HG02798 (cell line): ENCODE results near the gene UNC45B.
"Not testable (repeated sequence)": the region's sequence is repeated elsewhere in the genome, so short reads cannot be mapped to it uniquely, and the experiment has no call there.

Source experiments
- ATAC-seq: cut with Tn5 transposase; IDR thresholded peaks from one replicate; pipeline ENCODE4 v1.9.1; 2021; ENCODE audit warnings: mild to moderate bottlenecking; ENCODE audit not compliant: unreplicated experiment, poor library complexity

UNC45B gene

DNA sequence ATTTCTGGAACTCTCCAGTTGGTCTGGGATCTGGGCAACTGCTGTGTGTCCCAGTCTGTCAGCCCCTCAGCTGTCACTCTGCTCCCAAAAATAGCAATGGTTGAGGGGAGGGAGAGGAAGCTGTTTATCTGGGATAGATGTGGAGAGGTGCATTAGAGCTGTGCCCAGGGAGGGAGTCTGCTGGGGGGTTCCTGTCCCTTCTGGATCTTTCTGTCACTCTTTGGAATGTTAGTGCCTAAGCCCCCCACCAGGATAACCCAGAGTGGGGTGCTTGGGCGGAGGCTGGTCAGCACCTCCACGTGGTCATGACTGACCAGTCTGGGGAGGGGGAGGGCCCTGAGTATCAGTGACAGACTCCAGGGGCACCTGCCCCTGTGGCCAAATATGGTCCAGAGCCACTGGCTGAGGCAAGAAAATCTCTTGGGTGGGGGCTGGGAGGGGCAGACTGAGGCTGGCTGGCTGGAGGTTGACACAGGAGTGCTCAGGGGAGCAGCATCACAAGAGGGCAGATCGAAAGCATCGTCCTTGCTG is at the start of gene UNC45B:
Gene UNC45B, plus strand, starts transcription at position 443 of the 531 bp plus-strand sequence. CDS start 447 bp downstream, outside the sequence.
- no peak for ATAC-seq

- no peak for ATAC-seq
These were observed 47.7 kb upstream of the UNC45B start for GRCh38 chr17:35099908-35100307.

- no peak for ATAC-seq
These were observed 46.6 kb upstream of the UNC45B start for GRCh38 chr17:35101036-35101435.

DNA sequence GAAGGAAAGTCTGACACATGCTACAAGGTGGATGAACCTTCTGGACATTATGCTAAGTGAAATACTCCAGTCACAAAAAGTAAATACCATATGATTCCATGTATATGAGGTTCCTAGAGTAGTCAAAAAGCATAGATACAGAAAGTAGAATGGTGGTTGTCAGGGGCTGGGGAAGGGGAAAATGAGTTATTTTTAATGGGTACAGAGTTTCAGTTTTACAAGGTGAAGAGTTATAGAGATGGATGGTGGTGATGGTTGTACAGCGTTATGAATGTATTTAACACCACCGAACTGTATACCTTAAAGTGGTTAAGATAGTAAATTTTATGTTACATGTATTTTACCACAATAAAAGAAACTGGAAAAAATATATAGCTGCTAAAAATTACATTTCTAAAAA is 45.9 kb upstream of the UNC45B start:
- ATAC-seq: no peak

GRCh38 chr17:35103271-35103670 is 44.3 kb upstream of the UNC45B start:
- no peak for ATAC-seq

DNA sequence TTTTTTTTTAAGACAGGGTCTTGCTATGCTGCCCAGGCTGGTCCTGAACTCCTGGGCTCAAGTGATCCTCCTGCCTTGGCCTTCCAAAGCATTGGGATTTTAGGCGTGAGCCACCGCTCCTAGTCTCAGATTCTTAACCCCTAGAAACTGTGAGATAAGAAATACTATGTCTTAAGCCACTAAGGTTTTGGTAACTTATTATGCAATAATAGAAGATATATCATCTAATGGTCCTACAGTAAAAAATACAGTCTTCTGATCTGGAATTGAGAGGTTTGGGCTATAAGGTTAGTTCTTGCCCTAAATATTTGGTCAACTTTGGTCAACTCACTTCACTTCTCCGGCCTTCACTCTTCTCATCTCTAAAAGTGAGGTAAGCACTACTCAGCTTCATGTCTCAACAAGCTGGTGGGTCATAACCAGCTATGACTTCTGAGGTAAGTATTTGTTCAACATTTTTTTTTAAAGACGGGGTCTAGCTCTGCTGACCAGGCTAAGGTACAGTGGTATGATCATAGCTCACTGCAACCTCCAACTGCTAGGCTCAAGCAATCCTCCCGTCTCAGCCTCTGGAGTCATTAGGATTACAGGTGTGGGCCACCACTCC is 42.7 kb upstream of the UNC45B start:
- no peak for ATAC-seq

DNA sequence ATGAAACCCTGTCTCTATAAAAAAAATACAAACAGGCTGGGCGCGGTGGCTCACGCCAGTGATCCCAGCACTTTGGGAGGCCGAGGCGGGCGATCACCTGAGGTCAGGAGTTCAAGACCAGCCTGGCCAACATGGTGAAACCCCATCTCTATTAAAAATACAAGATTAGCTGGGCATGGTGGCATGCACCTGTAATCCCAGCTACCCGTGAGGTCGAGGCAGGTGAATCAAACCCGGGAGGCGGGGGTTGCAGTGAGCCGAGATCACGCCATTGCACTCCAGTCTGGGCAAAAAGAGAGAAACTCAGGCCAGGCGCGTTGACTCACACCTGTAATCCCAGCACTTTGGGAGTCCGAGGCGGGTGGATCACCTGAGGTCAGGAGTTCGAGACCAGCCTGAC is 36.8 kb upstream of the UNC45B start:
- ATAC-seq: not testable (repeated sequence)

- no peak for ATAC-seq
These were observed 30.8 kb upstream of the UNC45B start for GRCh38 chr17:35116845-35117244.

DNA sequence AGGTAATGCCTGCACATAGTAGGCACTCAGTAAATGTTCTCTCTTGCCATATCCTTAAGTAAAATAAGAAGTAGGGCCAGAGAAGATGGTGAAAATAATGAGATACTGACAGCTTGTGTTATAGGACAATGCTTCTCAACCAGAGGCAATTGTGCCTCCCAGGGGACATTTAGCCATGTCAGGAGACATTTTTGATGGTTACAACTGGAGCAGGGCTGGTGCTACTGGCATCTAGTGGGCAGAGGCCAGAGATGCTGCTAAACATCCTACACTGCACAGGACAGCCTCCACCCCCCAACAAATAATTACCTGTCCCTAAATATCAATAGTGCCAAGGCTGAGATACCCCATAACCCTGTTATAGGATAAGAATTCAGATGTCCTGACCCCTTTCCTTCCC is 29.6 kb upstream of the UNC45B start:
- no peak for ATAC-seq

DNA sequence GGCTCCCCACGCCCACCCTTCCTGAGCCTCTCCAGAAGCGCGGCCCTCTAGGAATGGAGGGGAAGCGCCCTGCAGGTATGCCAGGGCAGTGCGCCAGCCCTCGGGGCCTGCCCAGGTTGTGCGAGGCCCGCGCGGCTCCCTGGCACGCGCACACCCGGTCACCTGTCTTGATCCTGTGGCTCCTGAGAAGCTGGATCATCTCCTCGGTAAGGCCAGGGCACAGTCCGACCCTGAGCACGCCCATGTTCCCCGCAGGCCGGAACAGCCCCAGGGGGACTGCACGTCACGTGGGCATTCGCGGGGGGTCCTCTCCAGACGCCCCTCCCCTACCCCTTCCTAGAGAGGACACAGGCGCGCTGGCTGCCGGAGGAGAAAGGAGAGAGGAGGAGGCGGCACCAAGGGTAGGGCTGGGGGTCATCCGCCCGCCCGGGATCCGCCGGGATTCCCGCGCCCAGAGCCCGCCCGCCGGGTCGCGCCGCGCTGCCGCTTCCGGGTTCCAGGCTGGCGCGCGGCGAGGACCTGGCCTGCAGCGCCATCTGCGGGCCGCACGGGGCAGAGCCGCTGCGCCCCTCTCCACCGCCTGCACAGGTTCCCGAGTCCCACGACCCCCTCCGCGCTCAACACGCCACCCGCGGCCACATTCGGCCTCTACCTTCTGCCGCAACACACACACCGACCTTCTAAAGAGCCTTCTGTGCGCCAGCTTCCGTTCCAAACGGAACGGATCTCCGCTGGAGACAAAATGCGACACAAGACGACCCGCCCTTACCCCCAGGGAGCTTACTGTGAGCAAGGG is 28.0 kb upstream of the UNC45B start, which contains the start of gene RAD51D:
Gene RAD51D, minus strand, starts transcription at position 491 of the 796 bp plus-strand sequence. Its CDS starts 247 bp downstream, at position 244.
- peak; percentile 86 for ATAC-seq

DNA sequence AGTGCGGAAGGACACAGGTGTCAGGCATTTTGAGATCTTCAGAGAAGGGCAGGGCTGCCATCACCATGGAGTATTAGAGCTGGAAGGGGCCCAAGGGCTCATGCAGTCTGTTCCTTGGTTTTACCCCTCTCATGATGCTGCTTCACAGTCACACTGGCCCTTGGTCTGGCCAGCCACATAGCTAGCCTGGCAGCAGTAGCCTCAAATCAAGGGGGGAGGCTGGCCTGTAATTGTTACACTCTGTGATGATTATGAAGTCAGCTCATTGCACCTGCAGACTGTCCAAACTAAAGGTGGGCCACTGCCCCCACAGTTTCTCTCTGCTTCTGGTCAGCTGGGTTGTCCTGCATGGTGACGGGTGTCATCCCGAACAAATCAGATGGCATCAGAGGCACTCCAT is 26.3 kb upstream of the UNC45B start, which contains the start of gene FNDC8:
Gene FNDC8, plus strand, starts transcription at position 301 of the 400 bp plus-strand sequence. Its CDS starts 79 bp downstream, at position 380.
- no peak for ATAC-seq

DNA sequence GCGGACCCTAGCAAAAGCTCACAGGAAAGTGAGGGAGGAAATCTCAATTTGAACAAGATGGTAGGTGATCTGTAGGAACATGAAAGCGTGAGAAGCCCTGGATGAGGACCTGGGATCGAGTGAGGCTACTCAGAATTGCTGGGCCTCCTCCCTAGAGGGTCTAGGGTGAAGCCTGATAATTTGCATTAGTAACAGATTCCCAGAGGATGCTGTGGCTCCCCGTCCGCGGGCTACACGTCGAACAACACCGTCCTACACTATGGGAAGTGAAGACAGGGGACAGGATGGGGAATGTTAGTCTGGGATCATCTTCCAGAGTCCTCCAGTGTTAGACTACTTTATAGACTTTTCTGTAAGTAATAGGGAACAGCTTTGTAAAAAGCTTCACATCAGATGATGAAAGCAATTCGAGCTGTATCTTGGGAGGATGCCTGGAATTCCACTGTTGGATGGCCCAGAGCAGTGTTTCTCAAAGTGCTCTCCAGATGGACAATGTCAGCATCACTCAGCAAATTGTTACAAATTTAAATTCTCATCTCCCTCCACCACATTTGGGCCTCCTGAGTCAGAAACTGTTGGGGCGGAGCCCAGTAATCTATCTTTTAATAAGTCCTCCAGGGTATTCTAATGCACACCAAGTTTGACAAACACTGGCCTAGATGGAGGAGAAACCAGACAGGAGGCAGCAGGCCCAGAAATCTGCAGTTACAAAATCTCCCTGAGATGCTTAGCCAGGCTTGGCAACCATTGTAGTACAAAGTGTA is 19.7 kb upstream of the UNC45B start:
- ATAC-seq: no peak

GRCh38 chr17:35129154-35129972 is 18.3 kb upstream of the UNC45B start:
- ATAC-seq: no peak

GRCh38 chr17:35129973-35130351 is 17.7 kb upstream of the UNC45B start:
- no peak for ATAC-seq

- no peak for ATAC-seq
These were observed 17.2 kb upstream of the UNC45B start for GRCh38 chr17:35130392-35130791.

- no peak for ATAC-seq
These were observed 15.5 kb upstream of the UNC45B start for GRCh38 chr17:35132099-35132498.

DNA sequence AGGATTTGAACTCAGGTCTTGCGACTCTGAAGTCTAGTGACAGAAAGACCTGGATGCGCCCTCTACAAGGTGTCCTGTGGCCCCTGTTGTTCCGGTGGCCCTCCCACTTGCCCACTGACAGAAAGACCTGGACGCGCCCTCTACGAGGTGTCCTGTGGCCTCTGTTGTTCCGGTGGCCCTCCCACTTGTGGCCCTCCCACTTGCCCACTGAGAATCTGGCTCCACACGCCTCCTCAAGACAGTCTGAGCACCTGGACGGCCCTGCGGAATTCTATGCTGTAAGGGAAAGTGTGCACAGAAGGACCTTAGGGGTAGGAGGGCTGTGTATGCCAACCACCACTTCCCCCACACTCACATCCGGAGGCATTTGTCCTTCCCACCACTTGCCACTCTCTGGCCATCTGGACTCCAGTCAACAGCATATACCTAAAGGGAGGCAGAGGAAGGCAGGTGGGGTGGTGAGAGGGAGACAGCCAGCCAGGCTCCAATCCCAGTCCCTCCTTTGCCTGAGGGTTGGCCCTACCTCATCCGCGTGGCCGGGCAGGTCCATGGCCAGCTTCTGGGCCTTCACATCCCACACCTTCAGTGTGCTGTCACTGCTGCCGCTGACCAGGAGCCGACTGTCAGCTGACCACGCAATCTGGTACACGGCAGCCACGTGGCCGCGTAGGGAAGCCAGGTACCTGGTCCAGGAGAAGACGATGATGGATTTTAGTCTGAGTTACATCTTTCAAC is 14.6 kb upstream of the UNC45B start:
- ATAC-seq: no peak

- no peak for ATAC-seq
These were observed 12.3 kb upstream of the UNC45B start for GRCh38 chr17:35135322-35135721.

GRCh38 chr17:35138218-35138617 is 9.4 kb upstream of the UNC45B start:
- no peak for ATAC-seq
